ENCODE measurements around the gene CHST8.
"Not testable (repeated sequence)": the region's sequence is repeated elsewhere in the genome, so short reads cannot be mapped to it uniquely, and the experiment has no call there.

CHST8 gene

DNA sequence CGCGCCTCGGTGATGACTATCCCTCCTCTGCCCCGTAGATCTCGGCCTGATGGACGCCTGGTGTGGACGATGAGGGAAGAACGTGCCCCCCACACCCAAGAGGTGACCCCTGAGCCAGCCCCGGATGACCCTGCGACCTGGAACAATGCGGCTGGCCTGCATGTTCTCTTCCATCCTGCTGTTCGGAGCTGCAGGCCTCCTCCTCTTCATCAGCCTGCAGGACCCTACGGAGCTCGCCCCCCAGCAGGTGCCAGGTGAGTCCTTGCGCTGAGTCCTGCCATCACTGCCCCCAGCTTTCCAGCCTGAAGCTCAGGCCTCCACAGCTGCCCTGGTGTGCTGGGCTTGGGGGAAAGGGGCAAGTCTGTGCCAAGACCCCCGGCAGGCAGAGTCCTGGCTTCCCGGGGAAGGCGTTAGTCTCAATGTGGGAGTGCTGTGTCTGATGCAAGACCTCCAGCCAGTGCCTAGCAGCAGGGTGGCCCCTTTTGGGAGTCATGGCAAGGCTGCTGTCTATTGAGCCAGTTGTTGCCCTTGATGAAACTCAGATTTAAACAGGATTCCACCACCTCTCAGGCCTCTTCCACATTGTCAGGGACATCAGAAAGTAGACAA is 67.5 kb downstream of the CHST8 start:
- FAIRE-seq: no peak
- no peak for DNase-seq (ENCODE audit: low spot score)

- no peak for DNase-seq (ENCODE audit: low spot score)
- FAIRE-seq: no peak
Observed at GRCh38 chr19:33689868-33690267, 68.1 kb downstream of the CHST8 start.

- no peak for FAIRE-seq
- DNase-seq (ENCODE audit: low spot score): no peak
Observed at GRCh38 chr19:33690378-33691029, 68.8 kb downstream of the CHST8 start.

DNA sequence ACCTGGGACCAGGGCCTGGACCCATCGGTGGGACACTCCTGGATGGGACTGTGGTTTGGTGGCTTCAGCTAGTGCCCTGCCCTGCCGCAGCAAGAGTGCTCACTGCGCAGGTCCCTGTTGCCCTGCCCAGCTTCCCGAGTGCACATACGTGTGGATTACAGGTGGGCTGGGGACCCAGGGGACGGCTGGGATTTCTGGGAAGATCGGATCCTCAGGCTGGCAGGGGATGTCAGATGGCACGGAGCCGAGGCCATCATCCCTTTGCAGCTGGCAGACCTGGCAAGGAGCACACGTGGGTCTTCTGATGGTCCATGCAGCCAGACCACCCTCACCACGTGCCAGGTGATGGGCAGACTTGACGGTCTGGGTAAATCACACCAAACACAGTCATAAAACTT is 69.3 kb downstream of the CHST8 start:
- no peak for FAIRE-seq
- DNase-seq (ENCODE audit: low spot score): no peak

DNA sequence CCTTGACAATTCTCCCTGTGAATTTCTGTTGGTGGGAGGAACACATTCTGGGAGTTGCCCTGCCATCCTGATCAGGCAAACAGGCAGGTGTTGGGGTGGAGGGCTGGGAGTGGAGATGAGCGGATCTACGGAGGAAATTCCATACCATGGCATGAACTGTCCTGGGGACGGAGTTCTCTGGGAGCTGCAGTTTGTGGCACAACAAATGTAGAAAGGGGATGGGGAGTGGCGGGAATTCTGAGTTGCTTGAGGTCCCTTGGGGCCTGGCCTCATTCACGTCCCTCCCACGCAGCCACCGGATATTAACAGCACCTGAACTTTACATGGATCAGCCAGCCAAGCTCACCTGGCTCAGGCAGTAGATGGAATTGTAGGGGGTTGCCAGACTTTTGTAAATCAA is 70.0 kb downstream of the CHST8 start:
- FAIRE-seq (no peak), DNase-seq (ENCODE audit: low spot score) (no peak)

DNA sequence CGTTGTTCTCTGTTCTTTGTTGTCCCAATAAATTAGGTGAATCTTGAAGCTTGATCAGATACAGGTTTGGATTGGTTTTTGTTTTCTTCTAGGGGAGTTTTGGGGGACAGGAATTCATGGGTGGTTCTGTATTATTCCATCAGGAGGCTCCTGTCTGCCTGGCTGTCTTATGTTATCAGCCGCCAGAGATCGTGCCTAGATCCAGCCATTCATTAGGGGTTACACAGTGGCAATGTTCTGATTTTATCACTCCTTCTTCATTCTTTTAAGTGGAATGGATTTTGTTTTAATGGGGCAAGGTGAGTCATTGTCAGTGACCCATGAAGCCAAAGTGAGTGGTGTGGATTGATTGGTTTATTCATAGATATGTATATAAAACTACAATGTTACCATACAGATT is 71.9 kb downstream of the CHST8 start:
- FAIRE-seq: no peak
- no peak for DNase-seq (ENCODE audit: low spot score)

DNA sequence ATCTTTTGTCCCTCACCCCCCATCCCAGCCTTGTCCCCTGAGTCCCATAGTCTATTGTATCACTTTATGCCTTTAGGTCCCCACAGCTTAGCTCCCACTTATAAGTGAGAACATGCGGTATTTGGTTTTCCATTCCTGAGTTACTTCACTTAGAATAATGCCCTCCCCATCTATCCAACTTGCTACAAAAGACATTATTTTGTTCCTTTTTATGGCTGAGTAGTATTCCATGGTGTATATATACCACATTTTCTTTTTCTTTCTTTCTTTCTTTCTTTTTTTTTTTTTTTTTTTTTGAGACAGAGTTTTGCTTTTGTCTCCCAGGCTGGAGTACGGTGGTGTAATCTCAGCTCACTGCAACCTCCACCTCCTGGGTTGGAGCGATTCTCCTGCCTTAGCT is 73.8 kb downstream of the CHST8 start:
- DNase-seq (ENCODE audit: low spot score); FAIRE-seq: not testable (repeated sequence)

- no peak for FAIRE-seq
- no peak for DNase-seq (ENCODE audit: low spot score)
Observed at GRCh38 chr19:33697766-33698165, 76.0 kb downstream of the CHST8 start.

DNA sequence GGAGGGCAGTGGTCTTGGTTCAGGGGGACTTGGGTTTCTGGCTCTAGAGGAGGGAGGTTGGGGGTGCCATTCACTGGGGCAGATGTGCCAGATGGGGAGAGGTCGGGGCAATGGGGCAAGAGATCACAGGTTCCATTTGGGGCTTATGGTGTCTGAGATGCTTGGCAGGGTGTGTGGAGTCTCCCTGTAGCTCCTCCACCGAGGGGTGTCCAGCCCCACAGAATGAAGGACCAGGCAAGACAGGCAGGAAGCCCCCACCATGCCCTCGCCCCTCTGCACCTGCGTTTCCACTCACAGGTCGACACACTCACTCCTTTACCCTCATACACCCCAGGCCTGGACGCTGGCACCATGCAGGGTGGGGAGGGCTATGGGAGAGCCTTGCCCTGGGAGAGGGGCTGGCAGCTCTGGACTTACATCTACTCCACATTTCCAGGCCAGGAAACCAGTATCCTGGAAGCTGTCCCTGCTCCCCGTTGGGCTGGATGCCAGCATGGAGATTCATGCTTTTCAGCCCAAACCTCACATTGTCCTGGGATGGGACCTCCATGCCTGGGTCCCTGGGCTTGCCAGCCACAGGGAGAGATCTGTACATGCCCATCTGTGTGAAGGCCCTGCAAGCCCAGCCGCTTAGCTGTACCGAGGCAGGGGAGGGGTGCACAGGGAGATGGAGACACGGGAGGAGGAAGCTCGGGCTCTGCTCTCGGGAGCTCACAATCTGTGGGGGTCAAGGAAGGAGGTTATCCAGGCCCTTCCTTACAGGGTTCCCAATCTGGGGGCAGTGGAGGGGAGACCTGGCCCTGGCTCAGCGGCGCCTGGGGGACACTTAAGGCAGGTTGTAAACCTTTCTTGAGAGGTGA is 77.1 kb downstream of the CHST8 start:
- DNase-seq (ENCODE audit: low spot score) (no peak), FAIRE-seq (no peak)

DNA sequence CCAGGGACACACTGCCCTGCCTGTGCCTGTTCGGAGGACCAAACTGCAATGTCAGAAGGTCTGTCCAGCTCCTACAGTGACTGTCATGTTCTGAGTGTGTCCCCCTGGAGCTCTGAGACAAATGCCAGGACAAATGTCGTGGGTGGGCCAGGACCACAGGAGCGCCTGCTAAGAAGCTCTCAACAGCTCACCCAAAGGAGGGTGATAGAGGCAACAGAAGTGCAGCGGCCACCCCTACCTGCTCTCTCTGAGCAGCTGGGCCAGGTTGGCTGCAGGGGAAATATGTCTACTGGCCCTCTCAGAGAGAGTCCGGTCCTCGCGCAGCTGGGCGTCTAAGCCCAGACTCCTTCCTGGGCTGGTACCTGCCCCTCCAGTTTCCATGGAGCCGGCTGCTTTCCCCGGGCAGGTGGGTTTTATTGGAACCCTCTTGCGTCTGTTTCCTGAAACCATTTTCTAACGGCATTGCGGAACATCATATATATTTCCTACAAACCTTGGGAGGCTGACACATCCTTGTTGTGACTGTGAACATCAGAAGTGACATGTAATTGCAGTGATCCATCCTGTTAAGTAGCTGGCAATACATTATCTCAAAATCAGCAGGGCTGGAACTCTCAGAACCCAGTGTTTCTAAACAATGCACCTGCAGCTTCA is 78.1 kb downstream of the CHST8 start:
- FAIRE-seq (no peak), DNase-seq (ENCODE audit: low spot score) (no peak)

- DNase-seq (ENCODE audit: low spot score) (no peak), FAIRE-seq (no peak)
Observed at GRCh38 chr19:33700408-33701013, 78.8 kb downstream of the CHST8 start.

DNA sequence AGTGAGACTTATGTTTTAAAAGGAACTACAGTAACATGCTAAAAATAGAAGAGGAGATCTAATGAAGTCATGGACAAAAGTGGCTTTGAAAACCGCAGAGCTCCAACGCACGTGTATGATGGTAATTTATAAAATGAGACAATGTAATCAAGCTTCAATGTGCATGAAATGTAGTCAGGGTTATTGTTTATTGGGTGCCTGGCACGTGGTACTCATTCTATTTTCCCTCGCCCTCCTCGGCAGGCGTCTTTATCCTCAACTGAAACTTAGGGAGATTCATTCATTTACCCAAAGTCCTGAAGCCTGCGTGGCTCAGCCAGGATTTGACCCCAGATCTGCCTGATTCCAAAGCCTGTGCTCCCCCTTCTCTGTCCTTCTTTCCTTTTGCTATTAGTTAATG is 79.8 kb downstream of the CHST8 start:
- DNase-seq (ENCODE audit: low spot score) (no peak), FAIRE-seq (no peak)

GRCh38 chr19:33702606-33703437 is 81.1 kb downstream of the CHST8 start:
- FAIRE-seq: no peak
- DNase-seq (ENCODE audit: low spot score): no peak

GRCh38 chr19:33703438-33703750 is 81.6 kb downstream of the CHST8 start:
- DNase-seq (ENCODE audit: low spot score) (no peak), FAIRE-seq (no peak)

DNA sequence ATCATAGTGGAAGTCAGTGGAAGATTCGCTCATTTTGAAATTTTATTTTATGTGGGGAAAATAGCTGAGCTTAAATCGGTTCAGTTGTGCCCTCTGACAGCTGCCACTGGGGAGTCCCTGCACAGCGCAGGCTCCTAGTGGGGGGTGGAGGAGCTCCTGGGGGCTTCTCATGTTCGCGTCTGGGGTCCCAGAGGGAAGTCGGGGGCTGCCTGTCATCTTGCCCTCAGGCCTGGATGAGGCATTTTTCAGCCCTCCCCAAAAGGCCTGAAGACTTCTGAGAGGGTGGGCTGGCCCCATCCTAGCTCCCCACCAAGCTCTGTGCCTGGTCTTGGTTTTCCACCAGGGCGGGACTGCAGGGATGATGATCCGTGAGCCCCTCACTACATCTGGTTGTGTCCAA is 82.1 kb downstream of the CHST8 start:
- FAIRE-seq: no peak
- no peak for DNase-seq (ENCODE audit: low spot score)

- no peak for FAIRE-seq
- DNase-seq (ENCODE audit: low spot score): no peak
Observed at GRCh38 chr19:33704271-33704670, 82.5 kb downstream of the CHST8 start.

DNA sequence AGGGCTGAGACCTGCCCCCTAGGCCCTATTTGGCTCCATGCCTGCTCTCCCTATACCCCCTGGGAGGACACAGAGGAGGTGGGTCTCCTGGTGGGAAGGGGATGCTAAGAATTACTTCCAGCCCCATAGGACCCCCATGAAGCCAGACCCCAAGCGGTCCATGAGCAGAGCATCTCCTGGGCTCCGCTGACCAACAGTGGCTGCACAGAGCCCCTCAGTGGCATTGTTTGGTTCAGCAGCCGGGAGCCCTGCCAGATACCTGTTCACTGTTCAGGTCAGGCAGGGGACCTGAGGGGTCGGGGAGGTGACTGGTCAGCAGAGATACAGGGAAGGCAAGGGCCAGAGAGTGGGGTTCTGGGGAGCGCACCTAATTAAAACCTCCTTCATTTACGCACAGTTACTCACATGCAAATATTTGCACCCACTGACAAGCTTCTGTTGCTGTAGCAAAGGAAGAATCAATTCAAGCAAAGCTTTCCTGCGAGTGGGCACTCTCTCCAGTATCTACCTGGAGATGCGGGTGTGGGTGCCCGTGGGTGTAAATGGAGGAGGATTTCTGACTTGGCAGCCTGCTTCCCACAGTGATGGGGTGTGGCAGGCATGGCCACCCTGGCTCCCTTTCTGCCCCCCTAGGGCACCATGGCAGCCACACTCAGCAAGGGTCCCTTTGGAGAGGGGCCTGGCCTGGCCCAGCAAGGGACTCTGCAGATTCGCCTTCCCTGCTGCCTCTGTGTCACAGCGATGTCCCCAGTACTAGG is 83.5 kb downstream of the CHST8 start:
- DNase-seq (ENCODE audit: low spot score) (no peak), FAIRE-seq (no peak)

- FAIRE-seq (no peak), DNase-seq (ENCODE audit: low spot score) (no peak)
Observed at GRCh38 chr19:33705860-33706259, 84.1 kb downstream of the CHST8 start.

DNA sequence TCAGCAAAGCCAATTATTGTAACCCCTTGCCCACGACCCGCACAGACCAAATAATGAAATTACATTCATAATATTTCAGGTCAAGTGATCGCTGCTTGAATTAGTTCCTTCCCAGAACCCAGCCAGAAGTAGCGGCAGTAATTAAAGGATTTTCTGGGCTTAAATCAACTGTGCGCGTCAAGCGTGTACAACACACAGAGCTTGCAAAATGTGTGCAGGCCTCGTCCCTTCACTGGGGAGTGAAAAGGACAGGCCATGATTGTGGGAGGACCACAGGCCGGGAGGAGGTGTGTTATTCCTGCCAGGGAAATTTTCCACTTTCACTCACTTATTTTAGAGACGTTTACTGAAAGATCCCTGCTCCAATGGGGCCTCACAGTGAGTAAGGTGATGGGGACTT is 84.9 kb downstream of the CHST8 start:
- DNase-seq (ENCODE audit: low spot score) (no peak), FAIRE-seq (no peak)

DNA sequence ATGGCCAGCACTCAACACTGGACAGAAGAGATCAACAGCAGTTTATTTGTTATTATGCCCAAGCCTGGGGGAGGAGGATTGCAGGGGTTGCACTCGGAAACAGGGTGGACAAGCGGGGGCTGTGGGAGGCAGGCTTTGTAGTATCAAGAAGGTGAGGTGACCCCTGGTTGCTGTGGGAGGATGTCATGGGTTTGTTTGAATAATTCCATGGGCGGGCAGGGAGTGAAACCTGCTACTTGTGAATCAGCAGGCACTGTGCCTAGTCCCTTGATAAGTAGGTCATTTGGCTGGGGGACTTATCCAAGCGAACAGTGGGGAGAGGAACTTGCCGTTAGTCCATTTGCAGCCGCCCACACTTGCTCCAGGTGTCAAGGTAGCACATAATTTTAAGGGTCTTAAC is 90.5 kb downstream of the CHST8 start:
- no peak for FAIRE-seq
- DNase-seq (ENCODE audit: low spot score): no peak

All from RCC 7860 (cell line).